Liver (tissue), 2 donors: ENCODE measurements around the gene CCDC51.

Experiments used
- CTCF ChIP-seq: fragments of 150-350 bp; IDR thresholded peaks from 2 replicates; pipeline ENCODE4 v1.5.1; 2017; ENCODE audit warnings: improper control_type of control experiment, low read depth, low read length; ENCODE audit not compliant: missing input control
- MAX ChIP-seq: IDR thresholded peaks from 2 replicates; pipeline ENCODE4 v1.6.1; 2016; ENCODE audit warnings: antibody characterized with exemption
- donor health status: healthy.

GRCh38 chr3:48423883-48424695 lies 15.8 kb downstream of the CCDC51 start:
- TF ChIP-seq MAX (no peak), CTCF (no peak)
